HepG2 (cell line): ENCODE results near the gene PRKCE. TPM values are rescaled to one million over a fixed set of nuclear protein-coding genes. Genes with fewer than 3 reads are reported as not detected.

ENCODE experiments used
- ATAC-seq: fragments of 200-7000 bp; cut with Tn5 transposase; 3 replicates; pipeline ENCODE4 v1.9.1; 2020; ENCODE audit warnings: mild to moderate bottlenecking, moderate library complexity
- BruUV-seq: library from RNA; stranded (reverse); fragments of 400-500 nt; replicated peaks from 2 replicates; lab custom pipeline; 2021; lab: Mats Ljungman, UMichigan
- CTCF ChIA-PET: fragments of 300-600 bp; formaldehyde crosslinking; extraction: SDS; loops from one replicate; lab custom pipeline; 2021; ENCODE audit warnings: low total read pairs, inconsistent platforms, low intra/inter-chr PET ratio; lab: Yijun Ruan, JAX
- POLR2A ChIA-PET: fragments of 350-600 bp; sonication (Branson Sonifier 250); formaldehyde crosslinking; loops from one replicate; lab custom pipeline; 2020; ENCODE audit warnings: antibody characterized with exemption, inconsistent platforms; lab: Yijun Ruan, JAX
- DNase-seq: peaks from one replicate; pipeline ENCODE4 v3.0.0-alpha.2; 2015; ENCODE audit warnings: low spot score
- FAIRE-seq: peaks from 3 replicates; lab custom pipeline; 2011; peaks lifted over from hg19 to GRCh38; lab: Jason Lieb, UNC
- H2AFZ ChIP-seq: one replicate; pipeline ENCODE4 v1.6.1; 2011; ENCODE audit warnings: low read length, inconsistent platforms
- H3K27ac ChIP-seq: fragments of 300-600 bp; 3 replicates; pipeline ENCODE4 v1.8.0; 2011; ENCODE audit warnings: mixed run types, mild to moderate bottlenecking, mixed read lengths, low read length, inconsistent platforms; ENCODE audit not compliant: insufficient read depth; ENCODE audit errors: extremely low read length
- H3K27me3 ChIP-seq, 2 experiments: fragments of 200-600 bp in 1 of 2; 2 replicates in 1 of 2; 3 replicates in 1 of 2; pipeline versions ENCODE4 v1.6.0 to v1.8.0; 2011; ENCODE audit warnings: low read length in 2 of 2, mild to moderate bottlenecking in 2 of 2, moderate library complexity in 2 of 2, inconsistent platforms in 1 of 2; ENCODE audit not compliant: insufficient read depth in 2 of 2, control insufficient read depth in 1 of 2
- H3K36me3 ChIP-seq, 2 experiments: fragments of 200-600 bp in 1 of 2; replicated peaks in 1 of 2; 2 replicates in 1 of 2; 3 replicates in 1 of 2; pipeline versions ENCODE4 v1.5.1 to v1.8.0; 2011; ENCODE audit warnings: low read length in 2 of 2, inconsistent platforms in 1 of 2; ENCODE audit not compliant: insufficient read depth in 2 of 2, control insufficient read depth in 1 of 2
- H3K4me1 ChIP-seq: 2 replicates; pipeline ENCODE4 v1.5.1; 2012; ENCODE audit warnings: low read length, inconsistent platforms; ENCODE audit not compliant: insufficient read depth
- H3K4me2 ChIP-seq: 2 replicates; pipeline ENCODE4 v1.6.0; 2011; ENCODE audit warnings: low read depth, low read length, inconsistent platforms
- H3K4me3 ChIP-seq, 3 experiments: fragments of 200-600 bp in 1 of 3; sonication (generic), shearing (Covaris generic) in 1 of 3; replicated peaks in 1 of 3; 2 replicates each; pipeline ENCODE4 v1.5.1; 2011 to 2016; ENCODE audit warnings: low read length in 3 of 3, inconsistent platforms in 2 of 3, low read depth in 2 of 3, mild to moderate bottlenecking in 2 of 3, control low read depth in 1 of 3, mixed read lengths in 1 of 3; ENCODE audit not compliant: insufficient read depth in 1 of 3
- H3K79me2 ChIP-seq: one replicate; pipeline ENCODE4 v1.6.1; 2011; ENCODE audit warnings: low read length, inconsistent platforms; ENCODE audit not compliant: insufficient read depth
- H3K9ac ChIP-seq: 2 replicates; pipeline ENCODE4 v1.6.0; 2011; ENCODE audit warnings: mild to moderate bottlenecking, low read depth, low read length, inconsistent platforms; ENCODE audit not compliant: insufficient read depth
- H3K9me3 ChIP-seq: 2 replicates; pipeline ENCODE4 v1.5.1; 2012; ENCODE audit warnings: mild to moderate bottlenecking, low read length
- H4K20me1 ChIP-seq: 2 replicates; pipeline ENCODE4 v1.6.0; 2011; ENCODE audit warnings: inconsistent platforms, mild to moderate bottlenecking, low read length, moderate library complexity; ENCODE audit not compliant: insufficient read depth
- ATM ChIP-seq: fragments of 450-650 bp; IDR thresholded peaks from 2 replicates; pipeline ENCODE4 v1.7.1; 2017; ENCODE audit warnings: mild to moderate bottlenecking, borderline replicate concordance
- CREB3 ChIP-seq: sonication (generic); formaldehyde crosslinking; IDR thresholded peaks from 2 replicates; pipeline ENCODE4 v1.5.0; 2020; ENCODE audit warnings: missing genetic modification reagents
- HMGA1 ChIP-seq: sonication (generic); formaldehyde crosslinking; conservative IDR thresholded peaks from 2 replicates; pipeline ENCODE4 v1.4.0; 2020; ENCODE audit warnings: missing genetic modification reagents
- IKZF4 ChIP-seq: sonication (generic); formaldehyde crosslinking; IDR thresholded peaks from 2 replicates; pipeline ENCODE4 v1.5.1; 2020; ENCODE audit warnings: borderline replicate concordance, mild to moderate bottlenecking, low read depth, missing genetic modification reagents; ENCODE audit errors: not compliant biosample characterization
- MATR3 ChIP-seq: sonication (generic); formaldehyde crosslinking; IDR thresholded peaks from 2 replicates; pipeline ENCODE4 v1.4.0; 2020; ENCODE audit warnings: missing genetic modification reagents
- NFAT5 ChIP-seq: sonication (generic); formaldehyde crosslinking; IDR thresholded peaks from 2 replicates; pipeline ENCODE4 v1.4.0; 2020; ENCODE audit warnings: missing genetic modification reagents
- NR2F1 ChIP-seq, 2 experiments: fragments of 450-650 bp in 1 of 2; formaldehyde crosslinking in 1 of 2; IDR thresholded peaks; 2 replicates each; pipeline versions ENCODE4 v1.5.0 to v1.6.1; 2016 to 2020; ENCODE audit warnings: mild to moderate bottlenecking in 1 of 2, missing compliant biosample characterization in 1 of 2, missing genetic modification reagents in 1 of 2, moderate library complexity in 1 of 2
- SMYD3 ChIP-seq: sonication (generic); formaldehyde crosslinking; IDR thresholded peaks from 2 replicates; pipeline ENCODE4 v1.8.1; 2023; ENCODE audit warnings: mild to moderate bottlenecking, missing genetic modification reagents
- SP140L ChIP-seq: sonication (generic); formaldehyde crosslinking; IDR thresholded peaks from 2 replicates; pipeline ENCODE4 v1.4.0; 2020; ENCODE audit warnings: missing genetic modification reagents, borderline replicate concordance
- ZBTB37 ChIP-seq: sonication (generic); formaldehyde crosslinking; IDR thresholded peaks from 2 replicates; pipeline ENCODE4 v1.4.0; 2020; ENCODE audit warnings: mild to moderate bottlenecking, missing genetic modification reagents
- ZBTB44 ChIP-seq: sonication (generic); formaldehyde crosslinking; IDR thresholded peaks from 2 replicates; pipeline ENCODE4 v1.4.0; 2020; ENCODE audit warnings: missing genetic modification reagents
- ZNF280B ChIP-seq: sonication (generic); formaldehyde crosslinking; IDR thresholded peaks from 2 replicates; pipeline ENCODE4 v1.5.0; 2020; ENCODE audit warnings: missing genetic modification reagents, mild to moderate bottlenecking, borderline replicate concordance
- ZNF607 ChIP-seq: sonication (generic); formaldehyde crosslinking; IDR thresholded peaks from 2 replicates; pipeline ENCODE4 v1.5.1; 2020; ENCODE audit warnings: missing genetic modification reagents, mild to moderate bottlenecking, borderline replicate concordance
- ZNF678 ChIP-seq: sonication (generic); formaldehyde crosslinking; IDR thresholded peaks from 2 replicates; pipeline ENCODE4 v1.4.0; 2020; ENCODE audit warnings: mild to moderate bottlenecking, missing genetic modification reagents
- WGBS: methylation state at CpG from one replicate; pipeline ENCODE4 v1.1.6; 2017; ENCODE audit warnings: low lambda C conversion rate; 5-methylcytosine and 5-hydroxymethylcytosine counted together
- in situ Hi-C: cut with HindIII; loops from 2 replicates; pipeline ENCODE4 v1.10.0; 2017; ENCODE audit warnings: low pct_unique_long_range_greater_than_20kb; ENCODE audit not compliant: extremely low pct_ligation_motif_present
- intact Hi-C: fragments of 100-400 bp; cut with micrococcal nuclease; formaldehyde crosslinking; loops from one replicate; pipeline ENCODE4 v1.10.0; 2022; ENCODE audit not compliant: unreplicated experiment
- polyA plus RNA-seq, 8 experiments: library from polyadenylated mRNA; depleted of rRNA in 3 of 8; stranded (reverse) in 7 of 8; unstranded in 1 of 8; fragments of >200 nt; fragmentation: Illumina TruSeq in 4 of 8; extraction: Trizol in 4 of 8; gene quantifications; 2 replicates each; pipeline versions ENCODE4 v1.2.1 to v1.2.3, GENCODE V29; 2011 to 2016; ENCODE audit warnings: low read depth in 4 of 8, missing spikeins in 1 of 8, mixed read lengths in 1 of 8; ENCODE audit not compliant: insufficient read depth in 1 of 8
- total RNA-seq, 5 experiments: library from RNA; depleted of rRNA; stranded (reverse); fragments of >200 nt; fragmentation: Illumina TruSeq; extraction: Trizol; gene quantifications; 2 replicates each; pipeline ENCODE4 v1.2.3, GENCODE V29; 2016; ENCODE audit warnings: low read depth in 1 of 5

Gene PRKCE
- total and polyA plus RNA-seq, 2 of the 13 experiments (the other 11 are each of a cell fraction or from before 2014, with no cell fraction given) = 1.0 to 3.9 TPM

- intact Hi-C loops (no loop called here), in situ Hi-C loops (no loop called here)
- no peak for DNase-seq
- Histone ChIP-seq H3K79me2 (no peaks in the 10 kb centered on the region), H3K9ac (no peak overlapping the region), H3K4me2 (no peak overlapping the region), H3K27ac (no peak overlapping the region), H3K4me1 (peaks cover 9% of the 10 kb centered on the region; the same call in 1 of the 2 replicates), H3K27me3 (no peaks in the 10 kb centered on the region), H2AFZ (no peak overlapping the region), H4K20me1 (no peaks in the 10 kb centered on the region), H3K36me3 (no peaks in the 10 kb centered on the region), H3K9me3 (no peaks in the 10 kb centered on the region), H3K4me3 (no peak overlapping the region)
- CTCF ChIA-PET = no interaction called here
- FAIRE-seq = no peak
- no TSS peak for BruUV-seq
- 47% methylated on average over 3 of the region's 3 CpGs for WGBS
- no peak for ATAC-seq
- POLR2A ChIA-PET = no interaction called here
- TF ChIP-seq IKZF4 (CRISPR knock-in tag) (no peak), SP140L (no peak), MATR3 (CRISPR knock-in tag) (no peak), ZBTB44 (CRISPR knock-in tag) (no peak), ZBTB37 (no peak), NR2F1 (CRISPR knock-in tag; IDR thresholded peaks at IDR 0.05) (no peak), SMYD3 (no peak), ZNF607 (CRISPR knock-in tag) (no peak), HMGA1 (no peak), NFAT5 (no peak), ATM (no peak), ZNF280B (no peak), ZNF678 (no peak), CREB3 (no peak)
Measured at GRCh38 chr2:46066116-46066515, 414.6 kb downstream of the PRKCE start.
